ENCODE data around the gene C18orf54.
"Not testable (repeated sequence)": the region's sequence is repeated elsewhere in the genome, so short reads cannot be mapped to it uniquely, and the experiment has no call there.

Gene C18orf54

DNA sequence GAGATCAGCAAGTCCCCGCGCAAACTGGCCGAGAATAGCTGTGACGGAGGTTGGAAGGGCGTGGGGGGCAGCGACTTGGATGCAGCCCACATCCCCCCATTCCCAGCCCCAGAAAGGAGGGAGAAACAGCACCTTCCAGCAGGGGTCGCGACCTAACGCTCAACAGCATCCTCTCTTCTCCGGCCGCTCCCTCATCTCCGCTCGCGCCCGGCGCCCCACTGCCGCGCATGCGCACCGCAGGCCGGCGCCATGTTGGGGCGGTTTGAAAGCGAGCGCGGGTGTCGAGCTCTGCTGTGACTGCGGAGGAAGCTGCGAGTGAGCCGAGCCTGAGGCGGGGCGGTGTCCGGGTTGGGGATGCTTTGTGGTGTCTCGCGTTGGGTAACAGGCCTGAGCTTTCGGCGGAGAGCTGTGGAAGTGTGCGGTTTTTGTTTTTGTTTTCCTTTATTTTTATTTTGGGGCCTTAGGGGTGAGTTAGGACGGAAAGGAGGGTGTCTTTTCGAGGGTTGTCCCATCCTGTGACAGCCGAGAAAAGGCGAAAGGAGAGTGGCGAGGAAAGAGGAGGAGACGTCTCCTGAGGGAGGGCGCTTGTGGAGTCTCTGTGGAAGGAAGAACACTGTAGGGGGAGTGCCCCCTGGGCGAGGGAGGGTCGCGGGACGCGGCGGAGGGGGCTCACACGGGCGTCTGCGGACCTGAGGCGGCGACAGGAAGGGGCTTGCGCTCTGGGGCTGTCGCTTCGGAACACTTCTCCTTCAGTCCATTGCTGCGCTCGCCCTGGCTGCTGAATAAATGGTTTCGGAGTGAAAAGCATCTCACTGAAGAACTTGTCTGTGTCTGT is at the start of gene C18orf54, which contains the start of gene STARD6:
Gene C18orf54, plus strand, starts transcription at position 247 of the 835 bp plus-strand sequence. CDS start 2,667 bp downstream, outside the sequence.
Gene STARD6, minus strand, starts transcription at position 199 of the 835 bp plus-strand sequence. CDS start 3,285 bp downstream, outside the sequence.
- DNase-seq: peak; percentile 82

DNA sequence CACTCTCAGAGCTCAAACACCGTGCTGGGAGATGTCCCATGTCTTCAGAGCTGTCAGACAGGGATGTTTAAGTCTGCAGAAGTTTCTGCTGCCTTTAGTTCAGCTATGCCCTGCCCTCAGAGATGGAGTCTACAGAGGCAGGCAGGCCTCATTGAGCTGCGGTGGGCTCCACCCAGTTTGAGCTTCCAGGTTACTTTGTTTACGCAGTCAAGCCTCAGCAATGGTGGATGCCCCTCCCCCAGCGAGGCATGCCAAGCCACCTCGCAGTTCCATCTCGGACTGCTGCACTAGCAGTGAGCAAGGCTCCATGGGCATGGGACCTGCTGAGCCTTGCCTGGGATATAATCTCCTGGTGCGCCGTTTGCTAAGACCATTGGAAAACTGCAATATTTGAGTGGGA is 48.1 kb upstream of the C18orf54 start:
- not testable (repeated sequence) for DNase-seq

DNA sequence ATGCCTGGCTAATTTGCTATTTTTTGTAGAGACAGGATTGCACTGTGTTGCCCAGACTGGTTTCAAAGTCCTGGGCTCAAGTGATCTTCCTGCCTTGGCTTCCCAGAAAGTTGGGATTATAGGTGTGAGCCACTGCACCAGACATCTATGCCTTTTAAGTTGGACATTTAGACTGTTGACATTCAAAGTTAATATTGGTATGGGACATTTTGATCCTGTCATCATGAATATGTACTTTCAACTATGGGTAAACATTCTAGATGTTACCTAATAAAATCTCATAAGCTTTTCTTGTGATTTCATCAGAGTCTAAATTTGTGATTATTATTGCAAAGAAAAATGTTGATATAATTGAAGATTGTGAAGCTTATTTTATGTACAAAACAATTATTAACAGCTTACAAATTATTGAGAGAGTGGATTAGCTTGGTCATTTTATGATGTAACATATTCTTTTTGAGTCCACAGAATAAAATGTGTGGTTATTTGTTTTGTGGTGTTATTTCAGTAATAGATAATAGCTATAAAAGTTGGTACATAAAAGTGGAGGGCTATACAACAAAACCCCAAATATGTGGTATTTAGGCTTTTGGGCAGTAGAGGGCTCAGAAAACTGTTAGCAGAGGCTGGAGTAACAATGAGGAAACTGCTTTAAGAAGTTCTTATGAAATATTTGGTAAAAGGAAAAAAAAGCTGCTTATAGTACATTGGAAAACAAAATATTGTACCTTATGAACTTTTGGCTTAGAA is 41.5 kb upstream of the C18orf54 start:
- DNase-seq: no peak

DNA sequence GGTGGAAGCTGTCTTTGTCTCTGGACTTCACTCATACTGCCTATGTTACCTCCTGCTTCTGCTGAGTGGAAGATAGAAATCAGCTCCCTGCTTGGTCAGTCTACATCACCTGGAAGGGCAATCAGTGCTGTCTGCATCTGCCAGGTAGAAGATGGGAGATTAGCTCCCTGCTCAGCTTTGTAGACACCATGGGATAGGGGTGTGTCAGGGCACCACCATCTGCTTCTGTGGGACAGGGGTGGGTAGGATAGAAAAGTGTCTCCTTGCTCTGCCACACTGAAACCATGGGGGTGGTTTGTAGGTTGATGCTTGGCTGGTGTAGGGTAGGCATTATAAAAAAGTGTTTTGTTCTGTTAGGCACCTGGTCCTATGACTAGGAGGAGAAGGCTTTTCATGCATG is 34.1 kb upstream of the C18orf54 start:
- no peak for DNase-seq

DNA sequence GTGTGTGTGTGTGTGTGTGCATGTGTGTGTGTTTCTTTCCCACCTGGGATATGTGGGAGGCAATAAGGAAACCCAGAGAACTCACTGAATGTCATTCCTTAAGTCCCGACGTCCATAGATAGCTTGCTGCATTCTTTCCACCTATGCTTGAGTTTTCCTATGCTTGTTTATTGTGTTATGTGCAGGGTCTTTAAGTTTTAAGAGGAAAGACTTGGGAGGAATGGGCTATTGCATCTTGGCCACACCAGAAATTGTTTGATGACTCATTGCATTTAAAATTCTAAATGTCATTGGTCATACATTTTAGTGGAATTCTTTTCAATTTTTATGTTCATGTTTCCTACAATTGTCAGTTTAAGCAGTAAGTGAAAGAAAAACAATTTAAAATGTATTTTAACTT is 33.7 kb upstream of the C18orf54 start:
- DNase-seq: no peak

DNA sequence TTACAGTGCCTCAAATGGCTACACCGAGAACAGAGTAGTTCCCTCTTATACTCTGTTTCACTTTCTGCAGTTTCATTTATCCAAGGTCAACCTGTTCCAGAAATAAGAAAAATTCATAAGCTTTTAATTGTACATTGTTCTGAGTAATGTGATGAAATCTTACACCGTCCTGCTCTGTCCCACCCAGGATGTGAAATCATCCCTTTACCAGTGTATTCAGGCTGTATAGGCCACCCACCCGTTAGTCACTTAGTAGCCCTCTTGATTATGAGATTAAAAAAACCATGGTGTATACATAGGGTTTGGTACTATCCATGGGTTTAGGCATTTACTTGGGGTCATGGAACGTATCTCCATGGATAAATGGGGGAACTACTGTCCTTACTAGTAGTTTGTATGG is 29.9 kb upstream of the C18orf54 start:
- DNase-seq: no peak

DNA sequence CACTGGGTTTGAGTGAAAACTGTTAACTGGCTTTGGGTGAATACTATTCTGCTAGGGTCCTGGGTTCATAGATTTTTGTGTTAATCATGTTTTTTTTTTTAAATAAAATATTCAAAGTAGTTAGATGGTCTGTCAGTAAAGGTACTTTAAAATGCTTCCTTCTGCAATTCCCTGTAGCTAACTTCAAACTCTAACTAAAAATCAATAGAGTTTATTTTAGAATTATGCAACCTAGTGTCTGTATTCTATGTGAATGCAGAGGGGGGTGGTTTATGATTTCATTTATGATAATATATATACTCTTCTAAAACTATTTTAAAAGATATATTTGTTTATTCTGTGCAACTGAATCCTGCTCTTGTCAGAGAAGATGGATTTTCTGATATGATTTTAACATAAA is 27.9 kb upstream of the C18orf54 start:
- DNase-seq: no peak

DNA sequence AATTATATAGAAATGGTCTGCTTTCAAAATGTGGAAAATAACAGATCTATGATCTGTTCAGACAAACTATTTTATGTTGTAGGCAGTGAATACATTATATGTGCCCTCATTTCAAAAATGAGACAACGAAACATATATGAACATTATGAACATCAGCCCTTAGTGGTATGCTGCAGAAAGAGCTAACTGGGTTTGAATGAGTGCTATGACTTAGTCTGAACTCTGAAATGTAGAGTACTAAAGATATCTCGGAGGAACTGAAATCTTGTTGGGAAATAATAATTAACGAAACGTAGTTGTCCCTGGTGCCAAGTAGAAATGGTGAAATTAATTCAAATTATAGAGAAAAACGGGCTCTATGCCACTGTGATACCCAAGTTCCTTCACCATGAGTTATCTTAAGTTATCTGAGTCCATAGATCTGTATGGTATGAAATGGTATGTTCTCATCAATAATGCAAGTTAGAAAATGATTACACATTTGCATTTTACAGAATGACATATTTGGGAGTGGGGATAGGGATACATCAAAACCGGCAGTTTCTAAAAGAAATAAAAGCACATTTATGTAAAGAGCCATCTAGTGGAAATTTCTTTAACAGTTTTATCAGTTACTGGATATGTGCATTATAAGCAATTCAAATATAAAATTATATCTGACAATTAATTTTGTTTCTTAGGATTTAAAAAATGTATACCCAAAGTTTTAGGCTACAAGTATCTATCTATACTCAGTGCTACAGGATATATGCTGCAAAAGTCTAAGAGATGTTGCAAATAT is 26.7 kb upstream of the C18orf54 start:
- DNase-seq: no peak

DNA sequence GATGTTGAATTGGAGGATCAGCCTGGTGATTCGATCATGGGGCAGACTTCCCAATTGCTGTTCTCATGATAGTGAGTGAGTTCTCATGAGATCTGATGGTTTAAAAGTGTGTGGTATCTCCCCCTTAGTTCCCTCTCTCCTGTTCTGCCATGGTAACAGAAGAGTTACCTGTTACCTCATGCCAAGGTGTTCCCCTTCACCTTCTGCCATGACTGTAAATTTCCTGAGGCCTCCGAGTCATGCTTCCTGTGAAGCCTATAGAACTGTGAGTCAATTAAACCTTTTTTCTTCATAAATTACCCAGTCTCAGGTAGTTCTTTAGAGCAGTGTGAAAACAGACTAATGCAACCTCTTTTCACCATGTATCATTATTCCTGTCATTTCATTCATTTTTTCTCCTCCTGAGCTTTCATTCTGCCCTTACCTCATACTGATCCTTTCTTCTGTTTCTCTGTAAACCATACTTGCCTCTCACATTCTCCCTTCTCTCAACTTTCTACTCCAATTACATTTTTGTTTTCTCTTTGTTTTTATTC is 22.0 kb upstream of the C18orf54 start:
- DNase-seq: no peak

DNA sequence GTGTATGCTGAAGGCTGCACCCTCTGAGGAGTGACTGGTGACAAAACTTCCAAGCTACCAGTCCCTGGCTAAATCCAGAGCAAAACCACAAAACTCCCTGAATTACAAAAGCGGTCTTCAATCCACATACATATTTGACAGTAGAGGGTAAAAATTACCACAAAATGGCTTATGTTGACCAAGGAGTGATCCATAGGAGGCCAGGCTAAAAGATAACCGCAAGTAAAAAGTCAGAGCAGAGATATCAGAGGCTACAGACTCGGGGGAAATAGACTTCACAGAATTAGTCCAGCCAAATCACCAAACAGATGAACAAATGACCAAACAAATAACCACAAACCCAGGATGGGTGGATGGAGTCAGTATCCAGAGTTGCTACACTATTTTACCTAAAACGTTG is 19.5 kb upstream of the C18orf54 start:
- no peak for DNase-seq

DNA sequence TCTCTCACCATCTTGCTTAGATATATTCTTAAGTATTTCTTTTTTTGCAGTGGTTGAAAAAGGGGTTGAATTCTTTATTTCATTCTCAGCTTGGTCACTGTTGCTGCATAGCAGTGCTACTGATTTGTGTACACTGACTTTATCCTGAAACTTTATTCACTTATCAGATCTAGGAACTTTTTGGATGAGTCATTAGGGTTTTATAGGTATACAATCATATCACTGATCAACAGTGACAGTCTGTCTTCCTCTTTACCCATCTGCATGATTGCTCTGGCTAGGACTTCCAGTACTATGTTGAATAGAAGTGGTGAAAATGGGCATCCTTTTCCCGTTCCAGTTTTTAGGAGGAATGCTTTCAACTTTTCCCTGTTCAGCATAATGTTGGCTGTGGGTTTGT is 6.5 kb upstream of the C18orf54 start:
- no peak for DNase-seq

DNA sequence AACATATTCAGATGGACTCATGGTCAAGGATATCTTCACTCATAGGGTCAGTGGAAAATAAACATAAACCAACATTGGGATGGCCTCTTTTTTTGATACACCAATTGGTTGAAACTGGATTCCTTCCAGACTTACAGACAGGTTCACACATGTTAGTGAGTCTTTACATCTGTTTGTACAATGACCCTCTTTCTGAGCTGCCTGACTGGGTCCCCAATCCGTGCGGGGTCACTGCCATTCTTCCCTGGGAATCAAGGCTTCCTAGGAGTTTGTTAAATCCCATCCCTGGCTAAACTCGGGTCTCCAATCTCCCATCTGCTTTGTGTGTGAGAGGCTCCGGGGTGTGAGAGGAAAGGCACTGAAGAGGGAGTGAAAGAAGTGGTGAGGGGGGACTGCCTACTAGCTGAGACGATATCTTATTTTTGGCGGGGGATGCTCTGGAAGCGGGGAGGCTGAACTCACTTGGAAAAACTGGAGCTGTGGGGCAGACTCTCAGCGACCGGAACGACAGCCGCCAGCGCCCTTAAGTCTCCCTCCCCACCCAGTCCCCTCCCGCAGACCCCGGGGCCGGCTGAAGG is 535 bp upstream of the C18orf54 start:
- no peak for DNase-seq

DNA sequence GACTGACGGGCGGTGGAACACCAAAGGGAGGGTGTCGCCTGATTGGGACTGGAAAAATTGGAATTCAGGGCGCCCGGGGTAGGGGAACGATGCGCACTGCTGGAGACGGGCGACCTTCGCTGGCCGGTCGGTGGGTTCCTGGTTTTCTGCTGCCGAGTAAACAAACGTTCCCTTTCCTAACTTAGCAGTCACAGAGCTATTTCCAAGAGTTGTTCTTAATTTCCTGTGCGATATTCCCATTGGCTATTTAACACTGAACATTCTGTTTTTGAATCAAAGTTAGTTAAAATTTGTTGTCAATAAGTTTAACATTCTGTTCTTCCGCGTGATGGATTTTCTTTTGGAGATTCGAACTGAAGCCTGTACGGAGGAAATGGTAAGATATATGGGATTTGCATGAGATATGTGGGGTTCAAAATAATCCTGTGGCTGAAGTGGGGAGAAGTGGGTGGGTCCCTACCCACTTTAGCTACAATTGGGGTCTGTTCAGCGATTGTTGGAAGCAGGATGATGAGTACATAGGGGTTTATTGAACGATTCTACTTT is 862 bp downstream of the C18orf54 start:
- DNase-seq: no peak

DNA sequence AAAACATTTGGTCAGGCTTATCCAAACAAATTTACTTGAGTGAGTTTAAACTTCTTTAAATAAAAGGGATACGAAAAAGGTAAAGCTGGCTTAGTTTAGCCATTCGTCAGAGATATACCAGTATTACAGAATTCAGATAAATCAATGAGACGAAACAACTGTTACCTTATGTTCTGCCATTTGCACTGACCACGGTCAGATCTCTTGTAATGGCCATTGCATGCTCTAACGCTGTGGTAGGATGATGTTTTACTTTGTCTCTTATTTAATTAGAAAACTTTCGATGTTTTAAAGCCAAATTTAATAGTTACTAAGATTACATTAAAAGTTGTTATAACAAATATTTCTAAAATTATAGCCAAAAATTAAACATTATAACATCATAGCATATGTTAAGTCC is 1.5 kb downstream of the C18orf54 start:
- DNase-seq: no peak

DNA sequence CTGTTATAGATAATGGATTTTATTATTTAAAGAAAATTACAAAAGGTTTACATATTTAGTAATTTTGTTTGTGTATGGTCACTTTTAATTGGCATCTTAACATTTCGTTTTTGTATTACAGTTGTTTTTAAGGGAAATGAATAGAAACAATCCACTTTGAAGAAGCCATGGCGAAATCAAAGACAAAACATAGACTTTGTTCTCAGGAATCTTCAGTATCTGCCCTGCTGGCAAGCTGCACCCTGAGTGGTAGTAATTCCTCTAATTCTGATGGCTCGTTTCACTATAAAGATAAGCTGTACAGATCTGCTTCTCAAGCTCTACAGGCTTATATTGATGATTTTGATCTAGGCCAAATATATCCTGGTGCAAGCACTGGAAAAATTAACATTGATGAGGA is 2.7 kb downstream of the C18orf54 start:
- no peak for DNase-seq

DNA sequence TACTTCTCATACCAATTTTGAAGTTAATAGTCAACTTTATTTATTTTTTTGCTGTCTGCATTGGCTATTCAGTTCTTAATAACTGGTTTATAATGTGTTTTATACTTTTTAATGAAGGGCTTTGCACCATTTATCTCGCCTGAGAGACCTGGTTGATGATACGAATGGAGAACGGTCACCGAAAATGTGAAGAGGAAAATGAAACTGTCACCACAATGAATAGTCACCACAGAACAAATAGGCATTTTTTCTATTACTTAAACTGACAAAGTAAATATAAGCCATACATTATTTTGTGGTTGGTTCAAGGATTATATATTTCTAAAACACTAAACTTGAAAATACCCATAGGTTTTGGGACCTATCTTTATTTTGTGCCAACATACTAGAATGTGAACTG is 20.4 kb downstream of the C18orf54 start:
- DNase-seq: no peak

DNA sequence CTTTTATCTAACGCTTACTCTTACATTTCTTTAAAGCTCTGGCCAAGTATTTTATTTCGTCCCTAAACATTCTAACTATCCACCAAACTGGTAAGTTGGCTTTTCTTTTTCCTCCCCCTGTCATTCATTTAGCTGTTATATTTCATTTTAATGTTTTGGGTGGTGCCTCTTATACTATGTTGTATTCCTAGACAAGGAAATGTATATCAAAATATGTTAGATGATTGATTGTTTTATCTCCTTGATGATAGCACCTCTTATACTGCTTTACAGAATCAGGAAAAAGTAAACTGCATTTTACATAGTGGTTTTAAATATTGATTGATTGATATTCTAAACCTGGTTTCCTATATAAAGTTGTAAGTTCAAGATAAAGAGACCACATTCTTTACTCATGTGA is 23.9 kb downstream of the C18orf54 start:
- DNase-seq: no peak

DNA sequence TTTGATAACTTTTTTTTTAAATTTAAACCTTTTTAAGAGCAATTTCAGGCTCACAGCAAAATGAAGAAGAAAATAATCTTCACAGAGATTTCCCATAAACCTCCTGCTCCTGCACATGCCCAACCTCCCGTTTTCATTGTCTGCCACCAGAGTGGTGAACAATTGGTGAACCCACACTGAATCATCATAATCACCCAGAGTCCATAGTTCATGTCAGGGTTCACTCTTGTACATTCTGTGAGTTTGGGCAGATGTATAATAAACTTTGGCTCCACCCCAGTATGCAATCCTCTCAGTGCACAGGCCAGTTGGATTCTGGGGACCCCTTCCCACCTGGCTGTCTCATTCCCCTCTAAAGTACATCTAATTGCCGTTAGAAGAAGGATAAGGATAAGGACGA is 24.4 kb downstream of the C18orf54 start:
- DNase-seq: no peak

DNA sequence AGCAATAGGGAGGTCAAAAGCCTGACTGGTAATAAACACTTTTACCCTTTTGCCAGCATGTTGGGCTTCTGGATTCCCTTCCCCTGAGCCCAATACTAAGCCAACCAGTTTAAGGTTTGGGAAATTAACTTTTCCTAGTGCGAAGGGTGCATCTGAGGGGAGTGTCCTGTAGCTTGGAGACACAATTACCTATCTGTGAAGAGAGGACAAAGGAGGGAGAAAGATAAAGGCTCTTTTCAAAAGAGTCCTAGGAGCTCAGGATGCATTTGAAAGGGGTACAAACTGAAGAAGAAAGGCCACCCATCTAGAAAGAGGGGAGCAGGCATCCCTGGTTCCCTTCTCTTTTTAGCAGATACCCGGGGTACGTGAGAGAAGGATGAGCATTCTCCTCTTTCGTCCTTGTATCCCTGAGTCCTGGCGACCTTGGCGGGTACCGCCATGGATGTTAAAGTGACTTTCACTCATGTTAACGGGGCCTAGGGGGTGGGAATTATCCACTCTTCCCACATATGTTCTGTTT is 25.1 kb downstream of the C18orf54 start:
- DNase-seq: no peak

DNA sequence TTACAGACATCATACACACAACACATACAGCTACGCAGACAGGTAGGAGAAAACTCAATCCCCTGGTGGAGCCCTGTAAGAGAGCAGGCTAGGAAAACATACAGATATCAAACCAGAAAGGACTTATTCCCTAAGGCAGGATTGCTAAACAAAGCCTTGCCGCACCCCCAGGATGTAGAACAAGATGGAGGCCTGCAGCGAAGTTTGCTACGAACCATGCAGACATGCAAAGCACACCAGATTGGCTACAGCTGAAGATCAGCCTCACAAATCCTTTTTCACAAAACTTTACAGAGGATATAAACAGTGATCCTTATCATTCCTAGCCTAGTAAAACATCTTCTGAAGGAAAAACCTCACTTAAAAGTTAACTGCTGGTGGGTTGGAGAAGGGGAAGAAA is 28.3 kb downstream of the C18orf54 start:
- DNase-seq: no peak

DNA sequence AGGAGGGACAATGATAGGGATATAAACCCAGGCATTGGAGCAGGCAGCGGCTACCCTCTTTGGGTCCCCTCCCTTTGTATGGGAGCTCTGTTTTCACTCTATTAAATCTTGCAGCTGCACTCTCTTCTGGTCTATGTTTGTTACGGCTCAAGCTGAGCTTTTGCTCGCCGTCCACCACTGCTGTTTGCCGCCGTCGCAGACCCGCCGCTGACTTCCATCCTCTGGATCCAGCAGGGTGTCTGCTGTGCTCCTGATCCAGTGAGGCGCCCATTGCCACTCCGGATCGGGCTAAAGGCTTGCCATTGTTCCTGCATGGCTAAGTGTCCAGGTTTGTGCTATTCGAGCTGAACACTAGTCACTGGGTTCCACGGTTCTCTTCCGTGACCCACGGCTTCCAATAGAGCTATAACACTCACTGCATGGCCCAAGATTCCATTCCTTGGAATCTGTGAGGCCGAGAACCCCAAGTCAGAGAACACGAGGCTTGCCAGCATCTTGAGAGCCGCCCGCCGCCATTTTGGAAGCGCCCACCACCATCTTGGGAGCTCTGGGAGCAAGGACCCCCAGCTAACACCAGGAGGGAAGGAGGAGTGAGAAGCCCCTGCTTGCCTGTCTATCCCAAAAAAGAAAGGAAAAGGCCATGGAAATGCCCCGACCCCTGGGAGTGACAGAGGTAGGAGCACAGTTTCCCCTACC is 29.2 kb downstream of the C18orf54 start:
- not testable (repeated sequence) for DNase-seq
